Uterus (tissue), 4 donors: Measurements from ENCODE around the gene FMN2. TPM values are rescaled to one million over a fixed set of nuclear protein-coding genes. Genes with fewer than 3 reads are reported as not detected.

Source experiments
- DNase-seq, 2 donors: peaks; one replicate each; pipeline ENCODE4 v3.0.0-alpha.2; 2019 to 2020
- H3K27ac ChIP-seq, 2 donors: fragments of 200-600 bp; sonication (generic); 1 replicate in 1 of 2; 2 replicates in 1 of 2; pipeline ENCODE4 v1.5.1; 2016 to 2018
- H3K27me3 ChIP-seq, 2 donors: fragments of 200-600 bp; sonication (generic); one replicate each; pipeline ENCODE4 v1.5.1; 2018 to 2019; ENCODE audit warnings: control low read depth in 1 of 2
- H3K36me3 ChIP-seq, 2 donors: fragments of 200-600 bp; sonication (generic); one replicate each; pipeline ENCODE4 v1.5.1; 2019; ENCODE audit warnings: control low read depth in 1 of 2
- H3K4me1 ChIP-seq, 2 donors: fragments of 200-600 bp; sonication (generic); one replicate each; pipeline ENCODE4 v1.5.1; 2018 to 2019; ENCODE audit warnings: control low read depth in 1 of 2
- H3K4me3 ChIP-seq, 2 donors: fragments of 200-600 bp; sonication (generic); 1 replicate in 1 of 2; 2 replicates in 1 of 2; pipeline ENCODE4 v1.5.1; 2018 to 2019; ENCODE audit warnings: mild to moderate bottlenecking in 1 of 2
- H3K9me3 ChIP-seq, 2 donors: fragments of 200-600 bp; sonication (generic); one replicate each; pipeline ENCODE4 v1.5.1; 2019; ENCODE audit warnings: control low read depth in 1 of 2
- CTCF ChIP-seq, 4 experiments: fragments of 200-600 bp in 2 of 4; fragments of 450-650 bp in 2 of 4; sonication (generic) in 2 of 4; IDR thresholded peaks; one replicate each; pipeline ENCODE4 v1.5.1; 2016 to 2019; ENCODE audit warnings: antibody characterized with exemption in 4 of 4, mild to moderate bottlenecking in 2 of 4, moderate library complexity in 1 of 4
- POLR2A ChIP-seq, 2 donors: fragments of 450-650 bp; IDR thresholded peaks; one replicate each; pipeline ENCODE4 v1.6.1; 2016; ENCODE audit warnings: antibody characterized with exemption in 2 of 2, mild to moderate bottlenecking in 1 of 2, moderate library complexity in 1 of 2
- intact Hi-C: fragments of 100-400 bp; cut with DNase I; formaldehyde crosslinking; loops from one replicate; pipeline ENCODE4 v1.15.1; 2023; ENCODE audit warnings: low total_unique reads
- total RNA-seq, 4 donors: library from RNA; depleted of rRNA in 3 of 4; stranded (reverse); fragments of >200 nt in 3 of 4; gene quantifications; one replicate each; pipeline versions ENCODE4 v1.1.0 to v1.2.4, GENCODE V29; 2014 to 2023
- donor health status: DM: yes; HTN: yes; CAD: no.

FMN2 gene
- total RNA-seq, 4 donors from 2014 or later: 1.0 to 6.5 (median 2.3) TPM; not detected in 1

DNA sequence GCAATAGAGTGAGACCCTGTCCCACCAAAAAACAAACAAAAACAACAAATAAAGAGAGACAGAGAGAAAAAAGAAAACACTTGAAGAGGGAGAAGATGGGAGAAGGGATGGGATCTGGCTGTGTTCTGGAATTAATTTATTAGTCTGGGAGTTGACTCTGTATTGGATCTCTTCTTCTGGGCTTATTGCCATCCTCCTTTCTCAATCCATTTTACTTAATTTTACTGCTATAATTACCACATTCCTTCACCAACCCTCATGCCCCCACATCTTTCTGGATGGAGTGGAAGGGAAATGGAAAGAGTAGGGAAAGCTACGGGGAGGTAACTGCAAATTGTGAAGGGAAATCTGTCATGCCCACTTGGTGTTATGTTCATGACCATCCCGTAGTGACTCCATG, 42.9 kb downstream of the FMN2 start:
- DNase-seq: no peak
- TF ChIP-seq POLR2A (IDR thresholded peaks at IDR 0.05): no peak
- TF ChIP-seq CTCF (IDR thresholded peaks at IDR 0.05): no peak
- intact Hi-C loops: no loop called here

DNA sequence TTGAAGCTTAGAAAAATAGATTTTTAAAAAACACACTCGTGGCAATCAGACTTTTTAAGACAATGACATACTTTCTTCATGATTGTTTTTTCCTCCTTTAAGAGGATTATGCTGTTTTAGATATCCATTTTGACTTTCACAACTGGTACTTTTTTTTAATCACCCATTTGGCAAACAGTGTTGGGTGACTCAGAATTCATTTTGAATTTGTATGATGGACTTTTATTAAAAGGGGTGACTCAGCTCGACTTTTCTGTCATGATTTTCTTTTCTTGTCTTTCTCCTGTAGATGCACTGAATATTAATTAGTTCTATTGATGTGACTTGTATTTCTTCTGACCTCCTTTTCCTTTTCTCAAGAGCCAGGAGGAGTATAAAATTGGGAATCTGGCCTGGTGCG, 44.7 kb downstream of the FMN2 start:
- Histone ChIP-seq H3K9me3 (no peaks in the 10 kb centered on the region), H3K4me1 (no peaks in the 10 kb centered on the region), H3K36me3 (no peaks in the 10 kb centered on the region), H3K27ac (no peak overlapping the region), H3K4me3 (no peak overlapping the region), H3K27me3 (no peaks in the 10 kb centered on the region)
- TF ChIP-seq CTCF (IDR thresholded peaks at IDR 0.05) (no peak), POLR2A (IDR thresholded peaks at IDR 0.05) (no peak)
- intact Hi-C loops: no loop called here
- DNase-seq: no peak

More for the DNA sequence above, 42.9 kb downstream of the FMN2 start:
- no peaks in the 10 kb centered on the region for H3K4me1 ChIP-seq
- H3K27me3 ChIP-seq: no peaks in the 10 kb centered on the region
- H3K4me3 ChIP-seq: no peak overlapping the region
- H3K27ac ChIP-seq: no peak overlapping the region
- H3K36me3 ChIP-seq: no peaks in the 10 kb centered on the region
- no peaks in the 10 kb centered on the region for H3K9me3 ChIP-seq

- Histone ChIP-seq H3K4me3 (no peak overlapping the region), H3K9me3 (no peaks in the 10 kb centered on the region), H3K4me1 (no peaks in the 10 kb centered on the region), H3K27me3 (no peaks in the 10 kb centered on the region), H3K36me3 (no peaks in the 10 kb centered on the region), H3K27ac (no peak overlapping the region)
- intact Hi-C loops: no loop called here
- no peak for DNase-seq
- TF ChIP-seq CTCF (IDR thresholded peaks at IDR 0.05) (no peak), POLR2A (IDR thresholded peaks at IDR 0.05) (no peak)
Observed at GRCh38 chr1:240138867-240139266, 47.2 kb downstream of the FMN2 start.

DNA sequence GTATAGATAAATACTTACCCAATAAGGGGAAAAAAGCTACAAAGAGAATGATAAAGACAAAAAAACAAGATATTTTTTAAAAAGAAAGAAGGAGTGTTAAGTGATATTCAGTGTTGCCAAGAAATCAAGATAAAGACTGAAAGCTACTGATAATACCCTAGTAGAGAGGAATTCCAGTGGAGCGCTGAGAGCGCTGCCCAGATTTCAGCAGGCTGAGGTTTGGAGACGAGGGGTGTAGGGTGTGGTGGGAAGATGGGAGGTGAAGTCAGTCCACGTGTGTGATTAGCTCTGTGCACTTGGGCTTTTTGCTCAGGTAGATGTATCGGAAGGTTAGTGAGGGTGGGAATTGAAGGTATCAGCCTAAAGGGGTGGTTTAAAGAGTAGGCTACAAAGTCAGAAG, 47.8 kb downstream of the FMN2 start:
- DNase-seq: no peak
- Histone ChIP-seq H3K4me1 (no peaks in the 10 kb centered on the region), H3K36me3 (no peaks in the 10 kb centered on the region), H3K27me3 (no peaks in the 10 kb centered on the region), H3K9me3 (no peaks in the 10 kb centered on the region), H3K4me3 (no peak overlapping the region), H3K27ac (no peak overlapping the region)
- TF ChIP-seq CTCF (IDR thresholded peaks at IDR 0.05) (no peak), POLR2A (IDR thresholded peaks at IDR 0.05) (no peak)
- intact Hi-C loops: no loop called here

- intact Hi-C loops: no loop called here
- Histone ChIP-seq H3K36me3 (no peaks in the 10 kb centered on the region), H3K27me3 (no peaks in the 10 kb centered on the region), H3K4me3 (no peak overlapping the region), H3K4me1 (no peaks in the 10 kb centered on the region), H3K27ac (no peak overlapping the region), H3K9me3 (no peaks in the 10 kb centered on the region)
- TF ChIP-seq CTCF (IDR thresholded peaks at IDR 0.05) (no peak), POLR2A (IDR thresholded peaks at IDR 0.05) (no peak)
- DNase-seq: no peak
Observed at GRCh38 chr1:240145120-240145519, 53.4 kb downstream of the FMN2 start.
